Ishikawa (cell line): ENCODE measurements around the gene PHLPP2.

Experiments
- CEBPB ChIP-seq: IDR thresholded peaks from 2 replicates; pipeline ENCODE4 v1.6.1; 2012
- CREB1 ChIP-seq: IDR thresholded peaks from 2 replicates; pipeline ENCODE4 v1.6.1; 2012; ENCODE audit warnings: low read depth
- EGR1 ChIP-seq: IDR thresholded peaks from 2 replicates; pipeline ENCODE4 v1.6.1; 2012
- EP300 ChIP-seq: IDR thresholded peaks from 2 replicates; pipeline ENCODE4 v1.6.1; 2012; ENCODE audit warnings: borderline replicate concordance
- FOXM1 ChIP-seq: IDR thresholded peaks from 2 replicates; pipeline ENCODE4 v1.6.1; 2012; ENCODE audit warnings: low read depth, borderline replicate concordance
- NFIC ChIP-seq: IDR thresholded peaks from 2 replicates; pipeline ENCODE4 v1.6.1; 2012
- RAD21 ChIP-seq: IDR thresholded peaks from 2 replicates; pipeline ENCODE4 v1.6.1; 2012; ENCODE audit warnings: low read depth
- REST ChIP-seq: IDR thresholded peaks from 2 replicates; pipeline ENCODE4 v1.6.1; 2012; ENCODE audit warnings: low read depth, mild to moderate bottlenecking
- TAF1 ChIP-seq: IDR thresholded peaks from 2 replicates; pipeline ENCODE4 v1.6.1; 2012; ENCODE audit warnings: low read depth, mild to moderate bottlenecking
- TCF12 ChIP-seq: IDR thresholded peaks from 2 replicates; pipeline ENCODE4 v1.6.1; 2012; ENCODE audit warnings: low read depth
- TEAD4 ChIP-seq: IDR thresholded peaks from 2 replicates; pipeline ENCODE4 v1.6.1; 2012
- USF1 ChIP-seq: IDR thresholded peaks from 2 replicates; pipeline ENCODE4 v1.6.1; 2012
- YY1 ChIP-seq: IDR thresholded peaks from 2 replicates; pipeline ENCODE4 v1.6.1; 2012; ENCODE audit warnings: low read depth
- ZBTB7A ChIP-seq: IDR thresholded peaks from 2 replicates; pipeline ENCODE4 v1.6.1; 2012; ENCODE audit warnings: low read depth
- TF ChIP-seq, protein P1 (sequence below): IDR thresholded peaks from 2 replicates; pipeline ENCODE4 v1.6.1; 2012

Gene PHLPP2

GRCh38 chr16:71726476-71727315 is 2.2 kb upstream of the PHLPP2 start:
- no peak for TF ChIP-seq ZBTB7A
- no peak for TF ChIP-seq REST
- no peak for TF ChIP-seq TCF12
- TF ChIP-seq CEBPB: no peak
- TF ChIP-seq CREB1: no peak
- no peak for TF ChIP-seq YY1
- TF ChIP-seq TAF1: no peak
- TF ChIP-seq TEAD4: no peak
- no peak for TF ChIP-seq USF1
- TF ChIP-seq RAD21: no peak

- 0 out of 2 replicates have a peak, but pooled peaks have one; percentile 40 for TF ChIP-seq EGR1
- no peak for TF ChIP-seq USF1
- TF ChIP-seq TEAD4: peak; percentile 39; the same call in 1 of the 2 replicates
- TF ChIP-seq NFIC: no peak
- TF ChIP-seq, protein P1, sequence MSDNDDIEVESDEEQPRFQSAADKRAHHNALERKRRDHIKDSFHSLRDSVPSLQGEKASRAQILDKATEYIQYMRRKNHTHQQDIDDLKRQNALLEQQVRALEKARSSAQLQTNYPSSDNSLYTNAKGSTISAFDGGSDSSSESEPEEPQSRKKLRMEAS: peak; percentile 67
- no peak for TF ChIP-seq EP300
- TF ChIP-seq FOXM1: no peak
- no peak for TF ChIP-seq REST
- peak; percentile 19; the same call in 1 of the 2 replicates for TF ChIP-seq TAF1
- TF ChIP-seq ZBTB7A: peak; percentile 13; the same call in 1 of the 2 replicates
Observed at GRCh38 chr16:71723537-71724319, 773 bp downstream of the PHLPP2 start.

GRCh38 chr16:71722801-71723536 is 1.5 kb downstream of the PHLPP2 start:
- TF ChIP-seq ZBTB7A: peak; percentile 48
- TF ChIP-seq YY1: no peak
- TF ChIP-seq, protein P1: no peak
- peak; percentile 67 for TF ChIP-seq CEBPB

DNA sequence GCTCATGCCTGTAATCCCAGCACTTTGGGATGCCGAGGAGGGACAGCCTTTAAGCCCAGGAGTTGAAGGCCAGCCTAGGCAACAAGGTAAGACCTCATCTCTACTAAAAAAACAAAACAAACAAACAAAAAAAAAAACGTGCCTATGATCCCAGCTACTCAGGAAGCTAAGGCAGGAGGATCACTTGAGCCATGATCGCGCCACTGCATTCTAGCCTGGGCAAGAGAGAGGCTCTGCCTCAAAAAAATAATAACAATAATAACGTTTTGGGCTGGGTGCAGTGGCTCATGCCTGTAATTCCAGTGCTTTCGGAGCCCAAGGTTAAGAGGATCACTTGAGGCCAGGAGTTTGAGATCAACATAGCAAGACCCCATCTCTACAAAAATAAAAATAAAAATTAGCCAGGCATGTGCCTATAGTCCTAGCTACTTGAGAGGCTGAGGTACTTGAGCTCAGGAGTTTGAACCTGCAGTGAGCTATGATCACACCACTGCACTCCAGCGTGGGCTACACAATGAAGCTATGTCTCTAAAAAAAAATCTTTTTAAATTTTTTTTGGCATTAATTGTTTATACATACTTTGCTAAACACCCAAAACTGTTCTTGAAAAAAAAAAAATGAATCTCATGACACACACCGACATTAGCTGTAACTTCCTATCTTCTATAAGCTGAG is 3.3 kb downstream of the PHLPP2 start:
- TF ChIP-seq USF1 (no peak), EP300 (no peak), TAF1 (no peak), ZBTB7A (no peak), CEBPB (no peak), TEAD4 (no peak), RAD21 (no peak), NFIC (no peak), YY1 (no peak), TCF12 (no peak), REST (no peak), CREB1 (no peak), FOXM1 (no peak), EGR1 (no peak)
- TF ChIP-seq, protein P1: no peak
